ENCODE results near the gene ACBD3.
A peak's percentile ranks its signal among the peaks of the same experiment; 100 is the strongest.

The ACBD3 gene

GRCh38 chr1:226110249-226111097 is 76.1 kb downstream of the ACBD3 start:
- peak; percentile 61 for DNase-seq

- DNase-seq, result peak; percentile 82
These were observed 76.7 kb downstream of the ACBD3 start for GRCh38 chr1:226109829-226110248.

GRCh38 chr1:226108935-226109828 is 77.4 kb downstream of the ACBD3 start:
- DNase-seq, result no peak

GRCh38 chr1:226107471-226108460 is 78.8 kb downstream of the ACBD3 start:
- DNase-seq, result no peak

- no peak for DNase-seq
These were observed 81.8 kb downstream of the ACBD3 start for GRCh38 chr1:226104671-226105121.

- peak; percentile 42 for DNase-seq
These were observed 85.8 kb downstream of the ACBD3 start for GRCh38 chr1:226100436-226101391.

- no peak for DNase-seq
These were observed 87.4 kb downstream of the ACBD3 start for GRCh38 chr1:226098870-226099835.

- DNase-seq, result no peak
These were observed 88.5 kb downstream of the ACBD3 start for GRCh38 chr1:226097866-226098625.

- DNase-seq, result no peak
These were observed 91.3 kb downstream of the ACBD3 start for GRCh38 chr1:226095286-226095685.

All from CD4-positive, alpha-beta T cell treated with Interleukin-10 for 1 hour (primary cell).